Measurements from ENCODE around the gene DNAI2. TPM values are rescaled to one million over a fixed set of nuclear protein-coding genes. Genes with fewer than 3 reads are reported as not detected.

The DNAI2 gene
- total RNA-seq, 1 donor from 2014 or later = not detected

GRCh38 chr17:74360899-74361229, 86.8 kb downstream of the DNAI2 start:
- DNase-seq (ENCODE audit: low read depth in 2 of 2) = no peak

GRCh38 chr17:74361230-74362068, 87.4 kb downstream of the DNAI2 start, which contains the start of gene BTBD17:
TSS of gene BTBD17 (minus strand) at chr17:74361868. CDS start at chr17:74361819, 49 bp downstream.
- peak; percentile 23 to 64 for DNase-seq (ENCODE audit: low read depth in 2 of 2)

- no peak for DNase-seq (ENCODE audit: low read depth in 2 of 2)
Measured at GRCh38 chr17:74362069-74362405, 88.0 kb downstream of the DNAI2 start.

GRCh38 chr17:74362810-74363498, 88.9 kb downstream of the DNAI2 start:
- DNase-seq (ENCODE audit: low read depth in 2 of 2) = no peak

Other genes starting within 250 kb of the DNAI2 start
- 3,826 and 4,570 TPM in 2 replicates for gene RPL38, start 70.6 kb upstream of the DNAI2 start, total RNA-seq
- gene TTYH2, start 60.7 kb upstream of the DNAI2 start, total RNA-seq = 0.40 and 0.44 TPM in 2 replicates
- under 0.01 and 0.44 TPM in 2 replicates for gene KIF19, start 52.0 kb downstream of the DNAI2 start, total RNA-seq
- not detected in 2 replicates for gene BTBD17, start 87.6 kb downstream of the DNAI2 start, total RNA-seq
- not detected in 2 replicates for gene GPR142, start 93.3 kb downstream of the DNAI2 start, total RNA-seq
- 0.22 and 0.40 TPM in 2 replicates for gene GPRC5C, start 157.9 kb downstream of the DNAI2 start, total RNA-seq
- not detected in 2 replicates for gene CD300A, start 192.4 kb downstream of the DNAI2 start, total RNA-seq